Suppressor macrophage (primary cell): Measurements from ENCODE around the gene ZNF730.
"Not testable (repeated sequence)": the region's sequence is repeated elsewhere in the genome, so short reads cannot be mapped to it uniquely, and the experiment has no call there.

Experiments
- DNase-seq, 4 experiments: peaks; one replicate each; pipeline ENCODE4 v3.0.0-alpha.2; 2020 to 2022
- total RNA-seq, 17 experiments: gene quantifications; one replicate each; lab custom pipeline; 2026; ENCODE audit warnings: mixed read lengths in 6 of 17, inconsistent platforms in 3 of 17; lab: John Stamatoyannopoulos, UW

Gene ZNF730
- 0.08 to 2.4 (median 0.63) reads per million in 17 experiments for total RNA-seq

GRCh38 chr19:23116802-23117571 is at the start of gene ZNF730:
Gene ZNF730 (plus strand): TSS chr19:23117025. CDS start chr19:23117174, 149 bp downstream.
- peak; percentile 62 to 88 (median 76) for DNase-seq

DNA sequence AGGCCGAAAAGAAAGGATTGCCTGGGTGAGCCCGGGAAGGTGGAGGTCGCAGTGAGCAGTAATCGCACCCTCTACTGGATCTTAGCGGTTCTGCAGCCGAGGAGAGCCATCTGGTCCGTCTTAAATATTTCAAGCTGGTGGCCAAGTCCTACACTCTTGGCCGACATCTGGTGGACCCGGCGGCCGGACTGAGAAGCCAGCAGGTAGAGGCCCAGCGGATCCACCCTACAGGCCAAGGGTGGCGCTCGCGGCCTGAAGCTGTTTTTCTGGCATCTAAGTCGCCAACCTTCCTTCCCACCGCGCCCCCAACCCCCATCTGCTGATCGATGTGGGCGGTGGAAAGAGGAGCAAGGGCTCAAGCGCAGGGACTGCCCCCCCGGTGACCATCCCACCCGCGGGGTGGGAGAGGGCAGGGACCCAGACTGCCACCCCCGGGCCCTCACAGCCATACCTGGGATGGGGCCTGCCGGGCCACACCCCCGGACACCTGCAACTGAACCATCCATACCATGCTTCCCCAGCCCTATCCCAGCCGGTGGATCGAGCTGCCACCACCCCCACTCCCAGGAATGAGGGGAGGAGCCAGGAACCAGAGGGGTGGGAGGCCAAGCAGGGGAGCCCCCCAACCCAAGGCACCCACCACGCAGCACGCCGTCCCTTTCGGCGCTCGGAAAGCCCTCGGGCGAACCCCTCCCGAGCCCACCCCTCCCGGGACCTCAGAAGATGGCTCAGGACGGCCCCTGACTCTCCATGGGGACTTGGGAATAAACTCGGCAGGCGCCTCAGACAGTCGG is 46.3 kb upstream of the ZNF730 start:
- DNase-seq, result peak in 3 of 4 experiments; percentile 10 to 42 (median 15)

DNA sequence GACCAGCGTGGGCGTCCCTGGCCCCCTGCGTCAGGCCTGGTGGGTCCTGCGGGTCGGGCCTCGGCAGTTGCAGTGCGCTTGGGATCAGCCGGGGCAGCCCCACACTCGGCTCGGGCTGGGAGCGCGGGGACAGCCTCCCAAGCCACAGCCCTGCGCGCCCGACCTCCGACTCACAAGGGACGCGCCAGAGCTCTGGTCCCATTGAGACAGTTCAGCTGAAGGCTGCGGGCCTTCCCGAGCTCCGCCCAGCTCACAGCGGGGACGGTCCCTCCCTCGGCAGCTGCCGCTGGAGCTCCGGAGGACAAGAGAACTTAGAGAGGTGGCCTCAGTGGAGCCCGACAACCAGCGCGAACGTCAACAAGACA is 45.7 kb upstream of the ZNF730 start:
- peak in 2 of 4 experiments; percentile 9 to 12 for DNase-seq

DNA sequence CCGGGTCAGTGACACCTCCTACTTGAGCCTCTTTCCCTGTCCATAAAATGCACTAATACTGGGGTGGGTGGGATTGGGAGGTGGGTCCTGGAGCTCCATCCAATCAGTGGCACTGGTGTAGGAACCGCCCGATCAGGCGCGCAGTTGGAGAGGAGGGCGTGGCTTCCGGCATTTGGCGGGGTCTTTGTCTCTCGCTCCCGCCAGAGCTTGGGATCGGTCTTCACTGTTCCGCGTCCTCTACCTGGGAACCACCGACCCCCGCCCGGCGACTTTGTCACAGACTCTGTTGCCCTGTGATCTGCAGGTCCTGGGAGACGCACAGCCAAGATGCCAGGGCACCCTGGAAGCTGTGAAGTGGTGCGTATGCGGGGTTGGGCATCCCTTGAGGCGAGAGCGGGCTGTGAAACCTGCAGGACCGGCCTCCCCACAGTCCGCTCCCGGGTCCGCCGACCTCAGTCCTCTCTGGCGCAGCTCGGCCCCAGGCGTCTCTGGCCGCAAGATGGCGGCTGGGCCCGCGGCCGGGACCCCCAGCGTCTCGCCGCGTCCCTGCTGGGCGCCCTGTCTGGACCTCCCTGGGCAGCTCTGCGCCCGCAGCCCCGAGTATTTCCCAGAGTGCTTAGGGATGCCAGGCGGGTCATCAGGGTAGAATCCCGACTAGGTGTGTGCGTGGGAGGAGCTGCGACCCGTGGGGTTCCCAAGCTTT is 41.6 kb upstream of the ZNF730 start:
- peak; percentile 22 to 61 (median 44) for DNase-seq

DNA sequence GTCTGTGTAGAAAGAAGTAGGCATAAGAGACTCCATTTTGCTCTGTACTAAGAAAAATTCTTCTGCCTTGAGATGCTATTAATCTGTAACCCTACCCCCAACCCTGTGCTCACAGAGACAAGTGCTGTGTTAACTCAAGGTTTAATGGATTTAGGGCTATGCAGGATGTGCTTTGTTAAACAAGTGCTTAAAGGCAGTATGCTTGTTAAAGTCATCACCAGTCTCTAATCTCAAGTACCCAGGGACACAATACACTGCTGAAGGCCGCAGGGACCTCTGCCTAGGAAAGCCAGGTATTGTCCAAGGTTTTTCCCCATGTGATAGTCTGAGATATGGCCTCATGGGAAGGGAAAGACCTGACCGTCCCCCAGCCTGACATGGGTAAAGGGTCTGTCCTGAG is 39.0 kb upstream of the ZNF730 start:
- DNase-seq, result not testable (repeated sequence)

DNA sequence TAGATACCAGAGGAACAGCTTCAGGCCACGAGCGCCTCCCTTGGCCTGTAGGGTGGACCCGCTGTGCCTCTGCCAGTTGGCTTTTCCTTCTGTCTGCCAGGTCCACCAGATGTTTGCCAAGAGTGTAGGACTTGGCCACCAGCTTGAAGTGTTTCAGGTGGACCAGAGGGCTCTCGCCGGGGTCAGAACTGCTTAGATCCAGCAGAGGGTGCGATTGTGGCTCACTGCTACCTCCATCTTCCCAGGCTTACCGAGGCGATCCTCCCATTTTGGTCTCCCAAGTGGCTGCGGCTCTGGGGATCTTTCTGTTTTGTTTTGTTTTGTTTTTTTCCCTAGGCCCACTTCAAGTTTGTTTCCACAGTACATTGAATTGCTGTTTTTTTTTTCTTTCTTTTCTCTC is 23.0 kb upstream of the ZNF730 start:
- DNase-seq, result no peak

- no peak for DNase-seq
Measured at GRCh38 chr19:23095418-23095817, 21.4 kb upstream of the ZNF730 start.

GRCh38 chr19:23098286-23098685 is 18.5 kb upstream of the ZNF730 start:
- DNase-seq, result no peak

DNA sequence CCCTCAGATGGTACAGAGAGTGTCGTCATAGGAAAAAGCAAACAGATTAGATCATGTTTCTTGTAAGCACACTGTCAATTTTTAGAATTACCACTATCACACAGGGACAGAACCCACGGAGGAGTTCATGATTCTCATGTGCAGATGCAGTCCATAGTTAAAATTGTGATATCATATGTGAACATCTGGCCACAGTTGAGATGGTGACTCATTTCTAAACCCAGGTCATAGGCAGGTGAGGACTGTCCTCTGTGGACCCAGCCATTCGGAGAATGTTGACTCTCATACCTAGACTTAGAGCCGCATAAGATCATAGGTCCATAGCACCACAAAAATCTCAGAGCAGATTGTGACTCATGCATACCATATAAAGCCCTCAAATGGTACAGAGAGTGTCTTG is 17.8 kb upstream of the ZNF730 start:
- no peak for DNase-seq

- no peak for DNase-seq
Measured at GRCh38 chr19:23099966-23100365, 16.9 kb upstream of the ZNF730 start.

DNA sequence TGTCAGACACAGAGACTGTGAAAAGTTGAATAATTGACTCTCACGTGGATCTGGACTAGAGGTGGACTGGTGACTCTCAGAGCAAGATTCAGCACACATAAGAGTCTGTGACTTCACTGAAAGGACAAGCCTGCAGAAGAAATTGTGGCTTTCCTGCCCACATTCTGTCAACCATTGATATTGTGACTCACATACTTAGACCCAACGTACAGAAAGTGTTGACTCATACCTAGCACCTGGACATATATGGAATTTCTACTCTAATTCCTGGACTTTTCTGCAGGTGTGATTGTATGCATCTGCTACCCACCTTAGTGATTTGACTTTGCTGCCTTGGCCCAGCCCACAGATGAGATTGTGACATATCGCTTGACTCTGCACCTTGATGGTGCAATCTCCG is 15.6 kb upstream of the ZNF730 start:
- no peak for DNase-seq

- no peak for DNase-seq
Measured at GRCh38 chr19:23118400-23118799, 1.6 kb downstream of the ZNF730 start.

- not testable (repeated sequence) for DNase-seq
Measured at GRCh38 chr19:23134211-23134610, 17.4 kb downstream of the ZNF730 start.

DNA sequence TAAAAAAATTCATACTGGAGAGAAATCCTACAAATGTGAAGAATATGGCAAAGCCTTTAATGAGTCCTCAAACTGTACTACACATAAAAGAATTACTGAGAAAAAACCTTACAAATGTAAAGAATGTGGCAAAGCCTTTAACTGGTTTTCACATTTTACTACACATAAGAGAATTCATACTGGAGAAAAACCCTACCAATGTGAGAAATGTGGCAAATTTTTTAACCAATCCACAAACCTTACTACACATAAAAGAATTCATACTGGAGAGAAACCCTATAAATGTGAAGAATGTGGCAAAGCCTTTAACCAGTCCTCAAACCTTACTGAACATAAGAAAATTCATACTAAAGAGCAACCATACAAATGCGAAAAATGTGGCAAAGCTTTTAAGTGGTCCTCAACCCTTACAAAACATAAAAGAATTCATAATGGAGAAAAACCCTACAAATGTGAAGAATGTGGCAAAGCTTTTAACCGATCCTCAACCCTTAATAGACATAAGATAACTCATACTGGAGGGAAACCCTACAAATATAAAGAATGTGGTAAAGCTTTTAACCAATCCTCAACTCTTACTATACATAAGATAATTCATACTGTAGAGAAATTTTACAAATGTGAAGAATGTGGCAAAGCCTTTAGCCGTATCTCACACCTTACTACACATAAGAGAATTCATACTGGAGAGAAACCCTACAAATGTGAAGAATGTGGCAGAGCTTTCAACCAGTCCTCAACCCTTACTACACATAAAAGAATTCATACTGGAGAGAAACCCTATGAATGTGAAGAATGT is 29.0 kb downstream of the ZNF730 start:
- DNase-seq, result no peak

DNA sequence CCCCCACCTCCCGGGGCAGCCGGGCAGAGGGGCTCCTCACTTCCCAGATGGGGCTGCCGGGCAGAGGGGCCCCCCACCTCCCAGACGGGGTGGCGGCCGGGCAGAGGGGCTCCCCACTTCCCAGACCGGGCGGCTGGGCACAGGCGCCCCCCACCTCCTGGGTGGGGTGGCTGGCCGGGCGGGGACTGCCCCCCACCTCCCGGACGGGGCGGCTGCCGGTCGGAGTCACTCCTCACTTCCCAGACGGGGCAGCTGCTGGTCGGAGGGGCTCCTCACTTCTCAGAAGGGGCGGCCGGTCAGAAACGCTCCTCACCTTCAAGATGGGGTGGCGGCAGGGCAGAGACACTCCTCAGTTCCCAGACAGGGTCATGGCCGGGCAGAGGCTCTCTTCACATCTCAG is 43.9 kb downstream of the ZNF730 start:
- DNase-seq, result no peak

- not testable (repeated sequence) for DNase-seq
Measured at GRCh38 chr19:23168286-23168685, 51.5 kb downstream of the ZNF730 start.

GRCh38 chr19:23183251-23183650 is 66.4 kb downstream of the ZNF730 start:
- no peak for DNase-seq

DNA sequence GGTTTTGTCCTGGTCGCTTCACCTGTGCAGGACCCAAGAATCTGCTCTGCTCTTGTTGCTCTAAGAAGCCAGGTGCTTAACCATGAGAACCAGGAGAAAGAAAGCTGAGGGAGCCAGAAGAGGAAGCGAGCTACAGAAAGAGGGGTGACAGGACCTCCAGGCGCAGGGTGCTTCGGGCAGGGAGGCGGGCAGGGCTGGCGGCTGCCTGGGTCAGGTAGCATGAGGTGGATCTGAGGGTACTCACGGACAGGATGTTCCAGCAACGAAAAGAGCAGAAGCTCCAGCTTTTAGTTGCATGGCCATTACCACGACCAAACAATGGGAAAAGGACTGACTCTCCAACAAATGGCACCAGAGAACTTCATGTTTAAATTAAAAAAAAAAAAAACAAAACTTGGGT is 73.5 kb downstream of the ZNF730 start:
- no peak for DNase-seq
